ENCODE results near the gene OSBPL5. TPM values are rescaled to one million over a fixed set of nuclear protein-coding genes. Genes with fewer than 3 reads are reported as not detected.

The OSBPL5 gene
- total and polyA plus RNA-seq, 4 donors = 20.9 to 54.0 (median 34.8) TPM

- H3K4me1 ChIP-seq (ENCODE audit: control insufficient read depth, insufficient read depth, low read length) = peaks cover 3% of the 10 kb centered on the region
- H3K27me3 ChIP-seq (ENCODE audit: control insufficient read depth, insufficient read depth, low read length) = no peaks in the 10 kb centered on the region
- no peak for DNase-seq (ENCODE audit: low read depth in 4 of 6, low spot score in 6 of 6)
- no peaks in the 10 kb centered on the region for H3K9me3 ChIP-seq (ENCODE audit: control insufficient read depth, insufficient read depth, low read length)
- WGBS (ENCODE audit: insufficient coverage) = 92% methylated on average over 7 of the region's 9 CpGs
- H3K27ac ChIP-seq (ENCODE audit: low read depth, low read length) = no peak overlapping the region
- peaks cover 58% of the 10 kb centered on the region for H3K36me3 ChIP-seq (ENCODE audit: control insufficient read depth, insufficient read depth, low read length)
- no peak overlapping the region for H3K4me3 ChIP-seq (ENCODE audit: low read depth, low read length)
Observed at GRCh38 chr11:3086671-3087150, 78.4 kb downstream of the OSBPL5 start.

- peaks cover 52% of the 10 kb centered on the region for H3K36me3 ChIP-seq (ENCODE audit: control insufficient read depth, insufficient read depth, low read length)
- no peak overlapping the region for H3K4me3 ChIP-seq (ENCODE audit: low read depth, low read length)
- no peak for DNase-seq (ENCODE audit: low read depth in 4 of 6, low spot score in 6 of 6)
- WGBS (ENCODE audit: insufficient coverage) = 85% methylated on average over 6 of the region's 8 CpGs
- H3K27me3 ChIP-seq (ENCODE audit: control insufficient read depth, insufficient read depth, low read length) = no peaks in the 10 kb centered on the region
- no peaks in the 10 kb centered on the region for H3K4me1 ChIP-seq (ENCODE audit: control insufficient read depth, insufficient read depth, low read length)
- H3K9me3 ChIP-seq (ENCODE audit: control insufficient read depth, insufficient read depth, low read length) = no peaks in the 10 kb centered on the region
- no peak overlapping the region for H3K27ac ChIP-seq (ENCODE audit: low read depth, low read length)
Observed at GRCh38 chr11:3086114-3086513, 79.0 kb downstream of the OSBPL5 start.

GRCh38 chr11:3085052-3085451 is 80.1 kb downstream of the OSBPL5 start:
- no peak overlapping the region for H3K27ac ChIP-seq (ENCODE audit: low read depth, low read length)
- peaks cover 41% of the 10 kb centered on the region for H3K36me3 ChIP-seq (ENCODE audit: control insufficient read depth, insufficient read depth, low read length)
- WGBS (ENCODE audit: insufficient coverage) = 74% methylated on average over 5 of the region's 5 CpGs
- H3K4me3 ChIP-seq (ENCODE audit: low read depth, low read length) = no peak overlapping the region
- DNase-seq (ENCODE audit: low read depth in 4 of 6, low spot score in 6 of 6) = peak in 2 of 6 donors; percentile 23 to 27
- H3K27me3 ChIP-seq (ENCODE audit: control insufficient read depth, insufficient read depth, low read length) = no peaks in the 10 kb centered on the region
- H3K9me3 ChIP-seq (ENCODE audit: control insufficient read depth, insufficient read depth, low read length) = no peaks in the 10 kb centered on the region
- no peaks in the 10 kb centered on the region for H3K4me1 ChIP-seq (ENCODE audit: control insufficient read depth, insufficient read depth, low read length)

DNA sequence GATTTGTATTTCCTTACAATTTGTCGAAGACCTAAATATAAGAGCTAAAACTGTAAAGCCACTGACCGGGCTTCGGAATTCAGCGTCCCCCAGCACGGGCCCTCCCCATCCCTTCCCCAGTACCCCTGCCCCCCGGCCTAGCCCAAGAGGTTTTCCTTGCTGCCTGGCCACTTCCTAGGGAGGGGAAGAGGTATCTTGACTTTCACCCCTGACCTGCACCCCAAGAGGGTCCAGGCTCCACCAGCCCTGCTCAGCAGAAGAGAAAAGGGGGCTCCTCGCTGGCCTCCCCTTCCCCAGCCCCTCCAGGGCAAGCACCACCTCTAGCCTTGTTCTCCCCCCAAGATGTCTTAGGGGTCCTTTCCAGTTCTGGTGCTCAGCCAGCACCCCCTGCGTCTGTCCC is 81.8 kb downstream of the OSBPL5 start:
- H3K27me3 ChIP-seq (ENCODE audit: control insufficient read depth, insufficient read depth, low read length) = no peaks in the 10 kb centered on the region
- H3K36me3 ChIP-seq (ENCODE audit: control insufficient read depth, insufficient read depth, low read length) = peaks cover 24% of the 10 kb centered on the region
- no peak for DNase-seq (ENCODE audit: low read depth in 4 of 6, low spot score in 6 of 6)
- H3K27ac ChIP-seq (ENCODE audit: low read depth, low read length) = no peak overlapping the region
- H3K9me3 ChIP-seq (ENCODE audit: control insufficient read depth, insufficient read depth, low read length) = no peaks in the 10 kb centered on the region
- H3K4me1 ChIP-seq (ENCODE audit: control insufficient read depth, insufficient read depth, low read length) = no peaks in the 10 kb centered on the region
- 96% methylated on average over 4 of the region's 8 CpGs for WGBS (ENCODE audit: insufficient coverage)
- H3K4me3 ChIP-seq (ENCODE audit: low read depth, low read length) = no peak overlapping the region

GRCh38 chr11:3081386-3081751 is 83.7 kb downstream of the OSBPL5 start:
- no peaks in the 10 kb centered on the region for H3K4me1 ChIP-seq (ENCODE audit: control insufficient read depth, insufficient read depth, low read length)
- WGBS (ENCODE audit: insufficient coverage) = no CpG with 5 or more reads among the region's 6 CpGs
- no peak overlapping the region for H3K4me3 ChIP-seq (ENCODE audit: low read depth, low read length)
- no peak overlapping the region for H3K27ac ChIP-seq (ENCODE audit: low read depth, low read length)
- H3K9me3 ChIP-seq (ENCODE audit: control insufficient read depth, insufficient read depth, low read length) = no peaks in the 10 kb centered on the region
- H3K27me3 ChIP-seq (ENCODE audit: control insufficient read depth, insufficient read depth, low read length) = no peaks in the 10 kb centered on the region
- peaks cover 5% of the 10 kb centered on the region for H3K36me3 ChIP-seq (ENCODE audit: control insufficient read depth, insufficient read depth, low read length)
- no peak for DNase-seq (ENCODE audit: low read depth in 4 of 6, low spot score in 6 of 6)

DNA sequence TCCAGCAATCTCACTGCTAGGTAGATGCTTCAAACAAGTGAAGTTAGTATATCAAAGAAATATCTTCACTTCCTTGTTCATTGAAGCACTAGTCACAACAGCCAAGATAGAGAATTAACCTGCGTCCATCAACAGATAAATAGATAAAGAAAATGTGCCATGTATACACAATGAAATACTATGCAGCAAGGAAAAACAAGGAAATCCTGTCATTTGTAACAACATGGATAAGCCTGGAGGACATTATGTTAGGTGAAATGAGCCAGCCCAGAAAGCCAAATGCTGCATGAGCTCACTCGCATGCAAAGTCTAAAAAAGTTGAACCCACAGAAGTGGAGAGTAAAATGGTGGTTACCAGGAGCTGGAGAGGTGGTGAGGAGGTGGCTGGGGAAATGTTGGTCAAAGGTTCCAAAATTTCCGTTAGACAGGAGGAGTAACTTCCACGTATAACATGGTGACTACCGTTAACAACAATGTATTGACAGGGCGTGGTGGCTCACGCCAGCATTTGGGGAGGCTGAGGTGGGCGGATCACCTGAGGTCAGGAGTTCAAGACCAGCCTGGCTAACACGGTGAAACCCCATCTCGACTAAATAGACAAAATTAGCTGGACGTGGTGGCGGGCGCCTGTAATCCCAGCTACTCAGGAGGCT is 84.3 kb downstream of the OSBPL5 start:
- no peak for DNase-seq (ENCODE audit: low read depth in 4 of 6, low spot score in 6 of 6)
- Histone ChIP-seq H3K27ac (ENCODE audit: low read depth, low read length) (no peak overlapping the region), H3K36me3 (ENCODE audit: control insufficient read depth, insufficient read depth, low read length) (no peaks in the 10 kb centered on the region), H3K9me3 (ENCODE audit: control insufficient read depth, insufficient read depth, low read length) (no peaks in the 10 kb centered on the region), H3K4me3 (ENCODE audit: low read depth, low read length) (no peak overlapping the region), H3K27me3 (ENCODE audit: control insufficient read depth, insufficient read depth, low read length) (no peaks in the 10 kb centered on the region), H3K4me1 (ENCODE audit: control insufficient read depth, insufficient read depth, low read length) (no peaks in the 10 kb centered on the region)
- 92% methylated on average over 7 of the region's 13 CpGs for WGBS (ENCODE audit: insufficient coverage)

- H3K27me3 ChIP-seq (ENCODE audit: control insufficient read depth, insufficient read depth, low read length) = no peaks in the 10 kb centered on the region
- no peak for DNase-seq (ENCODE audit: low read depth in 4 of 6, low spot score in 6 of 6)
- no peak overlapping the region for H3K27ac ChIP-seq (ENCODE audit: low read depth, low read length)
- no peak overlapping the region for H3K4me3 ChIP-seq (ENCODE audit: low read depth, low read length)
- H3K4me1 ChIP-seq (ENCODE audit: control insufficient read depth, insufficient read depth, low read length) = no peaks in the 10 kb centered on the region
- H3K36me3 ChIP-seq (ENCODE audit: control insufficient read depth, insufficient read depth, low read length) = no peaks in the 10 kb centered on the region
- H3K9me3 ChIP-seq (ENCODE audit: control insufficient read depth, insufficient read depth, low read length) = no peaks in the 10 kb centered on the region
- no CpG with 5 or more reads among the region's 1 CpG for WGBS (ENCODE audit: insufficient coverage)
Observed at GRCh38 chr11:3080104-3080503, 85.0 kb downstream of the OSBPL5 start.

DNA sequence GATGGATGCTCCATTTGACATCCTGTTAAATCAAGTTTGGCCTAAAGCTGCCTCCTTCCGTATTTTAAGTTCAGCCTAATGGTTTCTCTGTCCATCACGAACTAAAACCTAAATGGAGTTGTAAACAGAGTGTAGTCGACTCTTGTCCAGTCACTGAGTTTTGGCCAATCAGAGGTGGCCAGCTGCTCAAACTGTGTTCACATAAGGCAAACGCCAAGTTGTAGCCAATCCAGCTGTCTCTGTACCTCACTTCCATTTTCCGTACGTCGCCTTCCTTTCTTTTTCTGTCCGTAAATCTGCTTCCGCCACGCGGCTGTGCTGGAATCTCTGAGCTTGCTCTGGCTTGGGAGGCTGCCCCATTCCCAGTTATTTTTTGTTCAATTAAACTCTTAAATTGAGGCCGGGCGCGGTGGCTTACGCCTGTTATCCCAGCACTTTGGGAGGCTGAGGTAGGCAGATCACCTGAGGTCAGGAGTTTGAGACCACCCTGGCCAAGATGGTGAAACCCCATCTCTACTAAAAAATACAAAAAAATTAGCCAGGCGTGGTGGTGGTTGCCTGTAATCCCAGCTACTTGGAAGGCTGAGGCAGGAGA is 87.2 kb downstream of the OSBPL5 start:
- no peak overlapping the region for H3K4me3 ChIP-seq (ENCODE audit: low read depth, low read length)
- H3K9me3 ChIP-seq (ENCODE audit: control insufficient read depth, insufficient read depth, low read length) = no peaks in the 10 kb centered on the region
- no peaks in the 10 kb centered on the region for H3K4me1 ChIP-seq (ENCODE audit: control insufficient read depth, insufficient read depth, low read length)
- H3K27me3 ChIP-seq (ENCODE audit: control insufficient read depth, insufficient read depth, low read length) = no peaks in the 10 kb centered on the region
- WGBS (ENCODE audit: insufficient coverage) = 85% methylated on average over 12 of the region's 16 CpGs
- no peak overlapping the region for H3K27ac ChIP-seq (ENCODE audit: low read depth, low read length)
- no peaks in the 10 kb centered on the region for H3K36me3 ChIP-seq (ENCODE audit: control insufficient read depth, insufficient read depth, low read length)
- DNase-seq (ENCODE audit: low read depth in 4 of 6, low spot score in 6 of 6) = no peak

DNA sequence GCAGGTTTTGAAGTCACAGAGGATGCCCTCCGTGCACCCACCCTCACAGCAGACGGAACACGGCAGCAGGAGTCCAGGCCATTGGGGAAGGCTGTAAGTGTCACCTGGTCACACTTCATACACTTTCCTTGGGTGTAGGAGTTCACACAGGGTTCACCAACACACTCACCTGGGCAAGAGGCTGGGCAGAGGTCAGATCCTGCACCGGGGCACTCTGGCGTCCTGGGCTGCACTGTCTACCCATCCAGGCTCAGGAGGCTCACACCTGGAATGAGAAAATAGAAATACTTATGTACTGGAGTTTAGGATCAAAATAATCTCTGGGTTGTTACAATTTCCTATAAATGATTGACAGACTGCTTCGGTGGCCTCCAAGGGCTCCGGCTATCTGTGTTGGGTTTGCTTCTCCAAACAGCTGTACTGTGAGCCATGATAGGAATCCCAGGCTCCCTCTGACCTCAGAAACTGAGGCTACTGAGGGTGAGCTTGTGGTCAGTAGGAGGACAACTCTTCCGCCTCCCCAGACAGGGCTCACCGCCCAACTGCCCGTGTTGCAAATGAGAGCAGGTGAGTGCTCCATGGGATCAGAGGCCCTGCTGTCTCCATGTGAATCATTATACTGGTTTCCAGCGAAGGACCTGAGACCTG is 87.8 kb downstream of the OSBPL5 start:
- no peaks in the 10 kb centered on the region for H3K4me1 ChIP-seq (ENCODE audit: control insufficient read depth, insufficient read depth, low read length)
- H3K27ac ChIP-seq (ENCODE audit: low read depth, low read length) = no peak overlapping the region
- 89% methylated on average over 7 of the region's 11 CpGs for WGBS (ENCODE audit: insufficient coverage)
- H3K9me3 ChIP-seq (ENCODE audit: control insufficient read depth, insufficient read depth, low read length) = no peaks in the 10 kb centered on the region
- no peak overlapping the region for H3K4me3 ChIP-seq (ENCODE audit: low read depth, low read length)
- no peaks in the 10 kb centered on the region for H3K27me3 ChIP-seq (ENCODE audit: control insufficient read depth, insufficient read depth, low read length)
- no peaks in the 10 kb centered on the region for H3K36me3 ChIP-seq (ENCODE audit: control insufficient read depth, insufficient read depth, low read length)
- DNase-seq (ENCODE audit: low read depth in 4 of 6, low spot score in 6 of 6) = no peak

Data from spinal cord (tissue), 10 donors.